ENCODE results near the gene CYGB.

CYGB gene

GRCh38 chr17:76537578-76538280, at the start of gene CYGB:
TSS of gene CYGB (minus strand) at chr17:76537709. CDS start at chr17:76537542, 167 bp downstream.
- DNase-seq, result peak in 2 of 56 donors; percentile 29 to 42

- DNase-seq, result no peak
Observed at GRCh38 chr17:76586741-76587487, 49.4 kb upstream of the CYGB start.

GRCh38 chr17:76585649-76586593, 48.4 kb upstream of the CYGB start, which contains the start of gene ST6GALNAC2:
TSS of gene ST6GALNAC2 (minus strand) at chr17:76585860. CDS start at chr17:76585808, 52 bp downstream.
- DNase-seq, result peak in 12 of 56 donors; percentile 10 to 49 (median 19)

GRCh38 chr17:76585033-76585648, 47.6 kb upstream of the CYGB start:
- DNase-seq, result no peak

- DNase-seq, result no peak
Observed at GRCh38 chr17:76584427-76585032, 47.0 kb upstream of the CYGB start.

- DNase-seq, result no peak
Observed at GRCh38 chr17:76582660-76583059, 45.2 kb upstream of the CYGB start.

GRCh38 chr17:76581515-76581914, 44.0 kb upstream of the CYGB start:
- no peak for DNase-seq

GRCh38 chr17:76579281-76579680, 41.8 kb upstream of the CYGB start:
- no peak for DNase-seq

- DNase-seq, result no peak
Observed at GRCh38 chr17:76578376-76578775, 40.9 kb upstream of the CYGB start.

GRCh38 chr17:76577876-76578275, 40.4 kb upstream of the CYGB start:
- no peak for DNase-seq

GRCh38 chr17:76576189-76576588, 38.7 kb upstream of the CYGB start:
- no peak for DNase-seq

GRCh38 chr17:76575570-76575969, 38.1 kb upstream of the CYGB start:
- no peak for DNase-seq

GRCh38 chr17:76574166-76574565, 36.7 kb upstream of the CYGB start:
- no peak for DNase-seq

- DNase-seq, result no peak
Observed at GRCh38 chr17:76573096-76573495, 35.6 kb upstream of the CYGB start.

GRCh38 chr17:76572201-76572910, 34.8 kb upstream of the CYGB start:
- DNase-seq, result no peak

GRCh38 chr17:76570877-76571471, 33.5 kb upstream of the CYGB start:
- DNase-seq, result no peak

- no peak for DNase-seq
Observed at GRCh38 chr17:76570457-76570856, 32.9 kb upstream of the CYGB start.

- DNase-seq, result peak in 44 of 56 donors; percentile 12 to 84 (median 58)
Observed at GRCh38 chr17:76569607-76570279, 32.2 kb upstream of the CYGB start.

GRCh38 chr17:76568811-76569221, 31.3 kb upstream of the CYGB start:
- DNase-seq, result no peak

All from amygdala (tissue), 56 donors.